HG02970 (cell line): ENCODE results near the gene RNF224.

Experiments used
- ATAC-seq: cut with Tn5 transposase; IDR thresholded peaks from one replicate; pipeline ENCODE4 v1.9.1; 2021; ENCODE audit warnings: mild to moderate bottlenecking, moderate library complexity, moderate number of reproducible peaks; ENCODE audit not compliant: unreplicated experiment, low FRiP score

The RNF224 gene

DNA sequence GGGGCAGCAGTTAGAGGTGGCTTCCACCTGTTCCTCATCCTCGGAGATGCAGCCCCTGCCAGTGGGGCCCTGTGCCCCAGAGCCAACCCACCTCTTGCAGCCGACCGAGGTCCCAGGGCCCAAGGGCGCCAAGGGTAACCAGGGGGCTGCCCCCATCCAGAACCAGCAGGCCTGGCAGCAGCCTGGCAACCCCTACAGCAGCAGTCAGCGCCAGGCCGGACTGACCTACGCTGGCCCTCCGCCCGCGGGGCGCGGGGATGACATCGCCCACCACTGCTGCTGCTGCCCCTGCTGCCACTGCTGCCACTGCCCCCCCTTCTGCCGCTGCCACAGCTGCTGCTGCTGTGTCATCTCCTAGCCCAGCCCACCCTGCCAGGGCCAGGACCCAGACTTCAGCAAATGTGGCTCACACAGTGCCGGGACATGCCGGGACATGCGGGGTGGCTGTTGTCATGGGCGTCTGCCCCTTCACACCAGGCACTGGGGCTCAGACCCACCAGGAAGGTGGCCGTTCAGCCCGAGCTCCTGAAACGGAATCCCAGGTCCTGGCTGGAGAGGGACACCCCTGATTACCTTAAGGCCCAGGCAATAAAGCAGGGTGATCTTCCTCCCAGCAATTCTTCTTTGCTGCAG, 1.5 kb upstream of the RNF224 start:
- no peak for ATAC-seq

DNA sequence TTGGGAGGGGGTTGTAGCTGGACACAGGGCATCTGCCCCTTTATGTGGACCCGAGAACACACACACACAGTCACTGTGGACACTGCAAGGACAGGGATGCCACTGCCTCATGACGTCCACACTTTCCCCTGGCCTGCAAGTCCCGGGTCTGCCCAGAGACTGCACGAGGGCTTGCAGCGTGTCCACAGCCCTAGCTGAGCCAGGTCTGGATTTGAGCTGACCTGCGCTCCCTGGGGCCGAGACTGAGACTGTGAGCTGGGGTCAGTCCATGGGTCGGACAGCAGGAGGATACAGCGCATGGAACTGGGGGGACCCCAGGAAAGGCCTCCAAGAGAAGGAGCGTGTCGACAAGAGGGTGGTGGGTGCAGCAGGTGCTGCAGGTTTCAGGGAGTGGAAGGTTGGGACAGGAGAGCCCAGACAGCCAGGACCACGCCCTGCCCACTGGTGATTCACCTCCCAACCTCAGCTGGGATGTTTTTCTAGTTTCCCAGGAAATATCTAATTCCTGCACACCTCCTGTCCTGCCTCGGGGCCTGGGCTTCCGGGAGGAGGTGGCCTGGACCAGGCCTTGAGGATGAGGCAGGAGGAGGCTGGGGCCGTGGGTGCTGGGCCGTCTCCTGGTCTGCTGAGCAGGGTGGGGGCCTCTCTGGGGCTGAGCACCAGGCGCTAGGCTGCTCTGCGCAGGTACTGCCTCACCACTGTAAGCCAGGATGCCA, 806 bp upstream of the RNF224 start:
- no peak for ATAC-seq

DNA sequence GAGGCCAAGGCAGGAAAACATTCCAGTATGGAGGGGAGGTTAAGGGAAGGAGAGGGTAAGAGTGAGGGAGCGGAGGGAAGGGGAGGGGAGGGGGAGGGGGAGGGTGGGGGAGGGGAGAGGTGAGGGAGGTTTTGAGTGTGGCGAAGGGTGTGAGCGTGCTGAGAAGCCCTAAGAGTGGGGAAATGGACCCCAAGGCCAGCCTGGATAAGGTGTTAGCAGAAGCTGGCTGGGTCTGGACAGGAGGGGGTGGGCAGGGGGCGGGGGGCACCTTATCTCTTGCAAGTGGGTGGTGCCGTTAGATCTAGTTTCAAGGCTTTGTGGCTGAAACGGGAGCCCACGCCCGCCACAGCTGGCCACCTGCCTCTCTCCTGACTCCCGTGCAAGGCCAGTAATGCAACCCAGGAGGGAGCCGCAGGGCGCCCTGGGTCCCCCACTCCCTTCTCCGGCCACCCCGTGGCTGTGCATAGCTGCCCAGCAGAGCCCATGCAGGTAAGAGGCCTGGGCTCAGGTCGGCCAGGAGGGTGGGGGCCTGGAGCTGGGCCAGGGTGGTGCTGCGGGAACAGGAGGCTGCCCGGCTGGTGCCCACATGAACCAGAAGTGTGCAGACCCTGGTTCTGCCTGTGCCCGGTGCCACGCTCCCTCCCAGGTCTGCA, 677 bp downstream of the RNF224 start:
- no peak for ATAC-seq

DNA sequence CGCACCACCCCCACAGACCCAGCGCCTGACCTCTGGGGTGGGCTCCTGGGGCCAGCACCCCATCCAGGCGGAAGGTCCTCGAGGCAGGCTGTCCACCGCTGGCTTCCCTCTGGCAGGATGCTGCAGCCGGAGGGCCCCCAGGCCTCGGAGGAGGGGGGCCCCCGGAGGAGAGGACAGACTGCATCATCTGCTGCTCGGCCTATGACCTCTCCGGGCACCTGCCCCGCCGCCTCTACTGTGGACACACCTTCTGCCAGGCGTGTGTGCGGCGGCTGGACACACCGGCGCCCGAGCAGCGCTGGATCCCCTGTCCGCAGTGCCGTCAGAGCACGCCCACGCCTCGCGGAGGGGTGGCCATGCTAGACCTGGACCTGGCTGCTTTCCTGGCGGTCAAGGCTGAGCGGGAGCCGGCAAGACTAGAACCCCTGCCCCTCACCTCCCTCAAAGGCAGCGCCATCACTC, 1.2 kb downstream of the RNF224 start:
- ATAC-seq: no peak

DNA sequence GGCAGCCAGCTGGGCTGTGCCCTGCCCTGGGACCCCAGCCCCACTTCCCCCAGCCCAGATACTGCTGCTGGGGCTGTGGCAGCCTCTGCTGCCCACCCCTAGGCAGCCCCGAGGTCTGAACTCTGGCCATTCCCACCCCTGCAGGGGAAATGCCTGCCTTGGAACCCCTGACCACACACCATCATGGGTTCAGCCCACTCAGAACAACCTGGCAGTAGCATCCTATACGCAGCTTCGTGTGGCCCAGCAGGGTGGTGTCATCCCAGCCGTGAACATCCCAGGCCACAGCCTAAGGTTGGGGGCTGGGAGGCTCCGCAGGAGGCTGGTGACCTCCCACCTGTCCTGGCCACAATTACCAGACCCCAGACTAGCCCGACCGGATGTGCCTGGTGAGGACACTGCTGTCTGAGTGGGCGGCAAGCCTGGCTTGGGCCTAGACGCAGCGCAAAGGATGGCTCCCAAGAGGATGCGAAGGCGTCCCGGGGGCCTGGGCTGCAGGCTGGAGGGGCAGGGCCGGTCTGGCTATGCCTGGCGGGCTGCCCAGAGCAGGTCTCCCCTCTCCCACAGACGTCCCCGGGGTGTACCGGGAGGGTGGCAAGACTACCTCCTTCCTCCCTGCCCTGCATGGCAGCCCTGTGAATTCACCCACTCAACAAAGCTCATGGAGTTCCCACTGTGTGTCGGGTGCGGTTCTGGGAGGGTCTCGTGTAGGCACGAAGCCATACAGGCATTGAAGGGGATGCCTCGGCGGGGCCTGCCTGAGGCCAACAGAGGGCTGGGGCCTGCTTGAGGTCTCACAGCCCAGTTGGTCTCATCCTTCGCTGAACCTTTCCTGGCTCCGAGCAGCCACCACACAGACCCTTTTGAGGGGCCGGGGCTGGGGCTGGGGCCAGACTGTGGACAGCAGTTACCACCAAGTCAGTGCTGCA, 1.9 kb downstream of the RNF224 start:
- ATAC-seq: no peak

DNA sequence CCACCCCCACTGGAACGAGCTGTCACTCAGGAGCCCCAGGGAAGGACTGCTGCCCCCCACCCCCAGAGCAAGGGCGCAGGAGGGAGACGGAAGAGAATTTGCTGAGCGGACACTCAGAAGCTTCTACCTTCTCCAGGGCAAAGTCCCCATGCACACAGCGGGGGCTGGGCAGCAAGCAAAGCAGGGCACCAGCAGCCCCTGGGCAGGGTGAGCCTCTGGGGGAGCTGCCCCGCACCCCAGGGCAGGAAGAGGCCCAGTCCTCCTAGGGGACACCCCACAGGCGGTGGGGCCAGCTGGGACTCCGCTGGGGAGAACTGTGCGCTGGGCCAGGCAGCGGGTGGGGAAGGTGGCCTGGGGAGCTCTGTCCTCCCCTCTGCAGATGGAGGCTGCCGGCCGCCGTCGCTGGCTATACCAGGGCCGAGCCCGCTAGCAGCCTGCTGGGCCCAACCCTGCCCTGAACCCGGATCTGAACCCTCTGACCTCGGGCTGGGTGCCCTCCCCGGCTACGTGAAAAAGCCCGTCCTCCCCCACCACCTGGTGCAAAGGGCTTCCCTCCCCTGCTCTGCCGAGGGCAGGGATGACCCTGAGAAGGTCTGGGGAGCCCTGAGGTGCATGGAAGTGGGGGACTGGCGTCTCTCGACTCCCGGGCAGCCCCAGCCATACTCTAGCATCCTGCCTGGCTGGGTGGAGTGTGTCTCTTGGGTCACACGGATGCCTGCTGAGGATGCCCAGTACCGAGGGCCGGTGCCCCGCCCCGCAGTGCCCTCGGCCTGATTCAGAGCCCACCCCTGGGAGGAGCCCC, 2.8 kb downstream of the RNF224 start:
- ATAC-seq: no peak

DNA sequence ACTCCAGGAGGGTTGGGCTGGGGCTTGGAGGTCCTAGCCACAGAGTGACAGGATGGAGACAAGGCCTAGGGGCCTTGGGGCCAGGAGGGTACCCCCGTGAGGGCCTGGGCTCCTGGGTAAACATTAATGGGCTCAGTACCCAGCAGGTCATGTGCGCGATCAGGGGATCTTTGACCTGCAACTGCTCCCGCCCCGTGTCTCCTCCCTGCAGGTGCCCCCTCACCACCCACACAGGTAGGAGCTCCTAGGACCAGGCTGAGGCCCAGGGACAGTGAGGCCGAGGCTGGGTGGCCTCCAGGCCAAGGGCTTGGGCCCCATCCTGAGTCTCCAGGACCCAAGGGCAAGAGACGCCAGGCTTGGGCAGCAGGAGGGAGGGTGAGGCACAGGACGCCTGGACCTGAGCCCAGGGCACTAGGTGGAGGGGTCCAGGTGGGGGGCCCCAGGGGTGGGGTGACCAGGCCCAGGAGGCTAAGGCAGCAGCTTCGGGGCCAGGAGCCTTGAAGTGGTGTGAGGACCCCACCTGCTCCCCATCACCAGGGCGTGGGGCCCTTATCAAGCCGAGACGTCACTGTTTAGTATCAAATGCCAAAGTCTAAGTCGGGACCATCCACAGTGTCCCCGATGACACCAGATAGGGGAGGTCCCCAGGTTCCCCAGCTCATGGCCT, 3.5 kb downstream of the RNF224 start, which contains the start of gene SLC34A3:
Gene SLC34A3, plus strand, starts transcription at position 197 of the 667 bp plus-strand sequence. CDS start 802 bp downstream, outside the sequence.
- ATAC-seq: no peak

DNA sequence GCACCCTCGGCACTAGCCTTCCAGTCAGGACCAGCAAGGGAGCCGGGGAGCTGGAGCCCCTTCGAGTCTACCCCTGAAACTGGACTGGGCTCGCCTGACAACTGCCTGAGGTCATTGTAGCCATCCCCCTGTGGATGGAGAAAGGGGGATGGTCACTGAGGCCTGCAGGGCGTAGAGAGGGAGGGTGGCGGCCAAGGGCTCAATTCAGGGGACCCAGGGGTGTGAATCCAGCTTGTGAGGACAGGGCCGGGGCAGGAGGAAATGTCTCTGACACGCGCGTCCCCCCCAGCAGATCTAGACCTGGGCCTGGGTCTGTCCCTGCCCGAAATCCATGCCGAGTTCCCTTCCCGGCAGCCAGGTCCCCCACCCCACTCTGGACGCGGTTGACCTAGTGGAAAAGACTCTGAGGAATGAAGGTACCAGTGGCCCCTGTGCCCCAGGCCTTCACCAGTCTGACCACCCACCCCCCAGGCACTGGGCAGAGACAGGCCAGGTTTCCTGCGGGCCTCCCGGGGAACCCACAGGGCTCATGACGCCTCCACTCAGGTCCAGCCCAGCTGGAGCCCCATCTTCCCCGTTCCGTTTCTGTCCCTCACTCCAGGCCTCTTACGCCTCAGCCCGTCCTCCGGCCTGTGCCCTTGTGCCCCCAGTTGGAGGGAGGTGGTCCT, 4.2 kb downstream of the RNF224 start:
- no peak for ATAC-seq

DNA sequence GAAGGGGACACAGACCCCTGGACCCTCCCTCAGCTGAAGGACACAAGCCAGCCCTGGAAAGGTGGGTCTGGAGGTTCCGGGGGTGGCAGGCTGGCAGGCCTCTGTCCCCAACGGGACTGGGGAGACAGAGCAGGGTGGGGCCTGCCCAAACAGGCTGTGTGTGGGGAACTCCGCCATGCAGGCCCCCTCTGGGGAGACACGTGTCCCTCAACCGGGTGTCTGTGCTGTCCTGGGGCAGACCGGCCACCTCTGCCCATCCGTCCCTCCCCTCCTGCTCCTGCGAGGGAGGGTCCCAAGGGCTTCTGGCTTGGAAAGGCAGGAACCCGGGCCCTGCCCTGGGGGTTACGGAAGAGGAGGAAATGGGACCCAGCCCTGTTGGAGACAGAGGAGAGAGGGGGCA, 4.8 kb downstream of the RNF224 start:
- ATAC-seq: no peak

DNA sequence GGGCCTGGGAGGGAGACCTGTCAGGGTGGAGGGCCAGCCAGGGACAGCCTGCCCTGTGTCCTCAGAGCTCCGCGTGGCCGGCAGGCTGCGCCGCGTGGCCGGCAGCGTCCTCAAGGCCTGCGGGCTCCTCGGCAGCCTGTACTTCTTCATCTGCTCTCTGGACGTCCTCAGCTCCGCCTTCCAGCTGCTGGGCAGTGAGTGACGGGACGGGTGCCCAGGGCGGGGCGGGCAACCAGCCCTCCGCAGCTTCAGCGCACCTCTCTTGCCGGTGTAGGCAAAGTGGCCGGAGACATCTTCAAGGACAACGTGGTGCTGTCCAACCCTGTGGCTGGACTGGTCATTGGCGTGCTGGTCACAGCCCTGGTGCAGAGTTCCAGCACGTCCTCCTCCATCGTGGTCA, 5.2 kb downstream of the RNF224 start:
- no peak for ATAC-seq

DNA sequence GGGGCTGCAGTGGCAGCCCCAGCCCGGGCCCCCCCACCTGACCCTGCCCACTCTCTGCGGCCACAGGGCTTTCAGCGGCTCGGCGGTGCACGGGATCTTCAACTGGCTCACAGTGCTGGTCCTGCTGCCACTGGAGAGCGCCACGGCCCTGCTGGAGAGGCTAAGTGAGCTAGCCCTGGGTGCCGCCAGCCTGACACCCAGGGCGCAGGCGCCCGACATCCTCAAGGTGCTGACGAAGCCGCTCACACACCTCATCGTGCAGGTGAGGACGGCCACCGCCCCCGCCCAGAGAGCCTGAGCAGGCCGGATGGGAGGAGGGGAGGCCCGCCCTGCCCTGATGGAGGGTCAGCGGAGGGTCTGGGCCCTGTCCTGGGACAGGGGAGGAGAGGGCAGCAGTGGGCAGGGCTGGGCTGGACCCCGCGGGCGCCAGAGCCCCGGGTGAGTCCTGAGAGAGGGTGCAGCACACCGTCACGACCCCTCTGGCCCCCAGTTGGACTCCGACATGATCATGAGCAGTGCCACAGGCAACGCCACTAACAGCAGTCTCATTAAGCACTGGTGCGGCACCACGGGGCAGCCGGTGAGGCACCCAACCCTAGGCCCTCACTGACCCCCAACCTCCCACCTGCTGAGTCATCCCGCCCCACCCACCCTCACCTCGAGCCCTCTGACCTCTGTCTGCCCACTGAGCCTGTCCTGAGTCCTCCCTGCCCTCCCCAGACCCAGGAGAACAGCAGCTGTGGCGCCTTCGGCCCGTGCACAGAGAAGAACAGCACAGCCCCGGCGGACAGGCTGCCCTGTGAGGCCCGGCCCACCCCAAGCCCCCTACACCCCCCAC, 6.1 kb downstream of the RNF224 start:
- ATAC-seq: no peak

DNA sequence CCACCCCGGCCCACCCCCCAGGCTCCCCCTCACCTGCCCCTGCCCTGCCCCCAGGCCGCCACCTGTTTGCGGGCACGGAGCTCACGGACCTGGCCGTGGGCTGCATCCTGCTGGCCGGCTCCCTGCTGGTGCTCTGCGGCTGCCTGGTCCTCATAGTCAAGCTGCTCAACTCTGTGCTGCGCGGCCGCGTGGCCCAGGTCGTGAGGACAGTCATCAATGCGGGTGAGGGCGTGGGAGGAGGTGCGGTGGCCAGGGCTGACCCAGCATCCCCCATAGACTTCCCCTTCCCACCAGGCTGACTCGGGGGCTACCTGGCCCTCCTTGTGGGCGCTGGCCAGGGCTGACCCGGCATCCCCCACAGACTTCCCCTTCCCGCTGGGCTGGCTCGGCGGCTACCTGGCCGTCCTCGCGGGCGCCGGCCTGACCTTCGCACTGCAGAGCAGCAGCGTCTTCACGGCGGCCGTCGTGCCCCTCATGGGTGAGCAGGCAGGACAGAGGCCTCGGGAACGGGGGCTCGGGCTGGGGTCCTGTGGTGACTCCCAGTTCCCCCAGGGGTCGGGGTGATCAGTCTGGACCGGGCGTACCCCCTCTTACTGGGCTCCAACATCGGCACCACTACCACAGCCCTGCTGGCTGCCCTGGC, 6.9 kb downstream of the RNF224 start:
- ATAC-seq: no peak

DNA sequence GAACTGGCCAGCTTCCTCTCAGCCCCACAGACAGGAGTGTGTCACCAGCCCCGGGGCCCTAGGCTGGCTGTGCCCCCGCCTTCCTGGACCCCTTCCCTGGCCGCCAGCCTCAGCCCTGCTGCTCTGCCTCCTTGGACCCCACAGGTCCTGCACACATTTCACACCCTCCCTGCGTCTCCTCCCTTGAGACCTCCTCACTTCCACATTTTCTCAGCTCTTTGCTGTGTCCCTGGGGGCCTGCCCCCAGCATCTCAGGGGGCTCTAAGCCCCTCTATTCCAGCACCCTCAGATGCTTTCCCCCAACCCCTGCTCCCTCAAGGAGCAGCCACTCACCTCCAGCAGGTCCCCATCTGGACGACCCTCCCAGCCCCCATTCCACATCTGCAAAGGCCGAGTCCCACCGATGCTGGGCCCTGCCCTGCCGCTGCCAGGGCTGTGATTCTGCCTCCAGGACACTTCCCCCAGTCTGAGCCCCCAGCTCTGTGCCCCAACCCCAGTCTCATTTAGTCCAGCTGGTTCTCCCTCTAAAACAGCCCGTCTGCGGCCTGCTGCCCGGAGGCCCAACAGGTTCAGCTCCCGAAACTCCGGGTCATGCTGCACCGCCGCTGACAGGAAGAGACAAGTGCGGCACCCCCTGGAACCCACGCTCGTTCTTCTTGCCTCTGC, 7.6 kb downstream of the RNF224 start:
- no peak for ATAC-seq

DNA sequence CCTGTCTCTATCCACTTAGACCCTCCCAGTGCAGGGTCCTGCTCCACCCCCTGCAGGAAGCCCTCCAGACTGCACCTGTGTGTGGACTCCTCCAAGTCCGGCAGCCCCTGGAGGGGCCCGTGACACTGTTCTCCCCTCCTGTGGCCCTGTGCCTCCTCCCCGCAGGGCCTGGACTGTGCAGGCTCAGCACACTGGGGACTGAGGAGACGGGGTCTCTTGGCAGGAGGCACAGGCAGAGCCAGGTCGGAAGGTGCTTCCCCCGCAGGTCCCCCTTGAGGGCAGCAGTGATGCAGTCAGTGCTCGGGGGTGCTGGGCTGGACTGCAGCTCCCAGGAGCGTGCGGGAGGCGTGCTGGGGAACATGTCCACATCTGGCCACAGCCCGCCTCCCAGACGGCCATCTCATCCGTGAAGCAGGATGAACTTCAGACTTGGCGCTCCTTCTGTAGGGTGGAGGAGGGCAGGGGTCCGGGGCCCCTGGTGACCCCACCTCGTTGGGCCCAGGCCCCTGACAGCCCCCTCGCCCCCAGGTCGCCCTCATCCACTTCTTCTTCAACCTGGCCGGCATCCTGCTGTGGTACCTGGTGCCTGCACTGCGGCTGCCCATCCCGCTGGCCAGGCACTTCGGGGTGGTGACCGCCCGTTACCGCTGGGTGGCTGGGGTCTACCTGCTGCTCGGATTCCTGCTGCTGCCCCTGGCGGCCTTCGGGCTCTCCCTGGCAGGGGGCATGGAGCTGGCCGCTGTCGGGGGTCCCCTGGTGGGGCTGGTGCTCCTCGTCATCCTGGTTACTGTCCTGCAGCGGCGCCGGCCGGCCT, 8.3 kb downstream of the RNF224 start:
- no peak for ATAC-seq

DNA sequence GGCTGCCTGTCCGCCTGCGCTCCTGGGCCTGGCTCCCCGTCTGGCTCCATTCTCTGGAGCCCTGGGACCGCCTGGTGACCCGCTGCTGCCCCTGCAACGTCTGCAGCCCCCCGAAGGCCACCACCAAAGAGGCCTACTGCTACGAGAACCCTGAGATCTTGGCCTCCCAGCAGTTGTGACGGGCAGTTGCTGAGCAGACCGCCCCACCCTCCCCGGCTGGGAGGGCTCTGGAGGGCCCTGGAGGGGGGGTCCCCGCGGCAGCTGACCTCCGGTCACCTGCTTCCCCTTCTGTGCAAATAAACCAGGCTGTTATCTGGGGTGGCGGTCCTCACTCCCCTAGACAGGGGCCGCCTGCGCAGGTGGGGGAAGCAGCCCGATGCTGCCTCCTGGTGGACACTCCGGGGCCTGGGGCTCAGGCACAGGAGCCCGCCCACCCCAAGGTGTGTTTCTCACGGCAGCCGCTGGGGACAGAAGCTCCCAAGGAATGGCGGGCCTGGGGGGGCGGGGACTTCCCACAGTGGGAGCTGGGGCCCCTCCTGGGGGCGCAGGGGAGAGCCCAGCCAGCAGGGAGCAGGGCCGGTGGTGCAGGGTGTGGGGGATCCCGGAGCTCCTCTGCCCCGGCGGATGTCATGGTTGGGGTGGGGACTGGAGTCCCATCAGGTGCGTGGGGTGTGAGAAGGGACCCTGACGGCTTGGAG, 9.1 kb downstream of the RNF224 start:
- ATAC-seq: no peak
